ENCODE measurements around the gene EIF4E2.

GRCh38 chr2:232537499-232537898 is 13.0 kb upstream of the EIF4E2 start:
- no peak for TF ChIP-seq EZH2 (optimal IDR thresholded peaks at IDR 0.05; ENCODE audit: low read depth, low read length)
- TF ChIP-seq, protein P1, sequence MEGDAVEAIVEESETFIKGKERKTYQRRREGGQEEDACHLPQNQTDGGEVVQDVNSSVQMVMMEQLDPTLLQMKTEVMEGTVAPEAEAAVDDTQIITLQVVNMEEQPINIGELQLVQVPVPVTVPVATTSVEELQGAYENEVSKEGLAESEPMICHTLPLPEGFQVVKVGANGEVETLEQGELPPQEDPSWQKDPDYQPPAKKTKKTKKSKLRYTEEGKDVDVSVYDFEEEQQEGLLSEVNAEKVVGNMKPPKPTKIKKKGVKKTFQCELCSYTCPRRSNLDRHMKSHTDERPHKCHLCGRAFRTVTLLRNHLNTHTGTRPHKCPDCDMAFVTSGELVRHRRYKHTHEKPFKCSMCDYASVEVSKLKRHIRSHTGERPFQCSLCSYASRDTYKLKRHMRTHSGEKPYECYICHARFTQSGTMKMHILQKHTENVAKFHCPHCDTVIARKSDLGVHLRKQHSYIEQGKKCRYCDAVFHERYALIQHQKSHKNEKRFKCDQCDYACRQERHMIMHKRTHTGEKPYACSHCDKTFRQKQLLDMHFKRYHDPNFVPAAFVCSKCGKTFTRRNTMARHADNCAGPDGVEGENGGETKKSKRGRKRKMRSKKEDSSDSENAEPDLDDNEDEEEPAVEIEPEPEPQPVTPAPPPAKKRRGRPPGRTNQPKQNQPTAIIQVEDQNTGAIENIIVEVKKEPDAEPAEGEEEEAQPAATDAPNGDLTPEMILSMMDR (IDR thresholded peaks at IDR 0.05; ENCODE audit: low read length), result no peak
